Measurements from ENCODE around the gene TXNRD1.
"Not testable (repeated sequence)": the region's sequence is repeated elsewhere in the genome, so short reads cannot be mapped to it uniquely, and the experiment has no call there.

TXNRD1 gene

GRCh38 chr12:104237930-104238329 is 22.4 kb downstream of the TXNRD1 start:
- DNase-seq (ENCODE audit: low spot score), result no peak

DNA sequence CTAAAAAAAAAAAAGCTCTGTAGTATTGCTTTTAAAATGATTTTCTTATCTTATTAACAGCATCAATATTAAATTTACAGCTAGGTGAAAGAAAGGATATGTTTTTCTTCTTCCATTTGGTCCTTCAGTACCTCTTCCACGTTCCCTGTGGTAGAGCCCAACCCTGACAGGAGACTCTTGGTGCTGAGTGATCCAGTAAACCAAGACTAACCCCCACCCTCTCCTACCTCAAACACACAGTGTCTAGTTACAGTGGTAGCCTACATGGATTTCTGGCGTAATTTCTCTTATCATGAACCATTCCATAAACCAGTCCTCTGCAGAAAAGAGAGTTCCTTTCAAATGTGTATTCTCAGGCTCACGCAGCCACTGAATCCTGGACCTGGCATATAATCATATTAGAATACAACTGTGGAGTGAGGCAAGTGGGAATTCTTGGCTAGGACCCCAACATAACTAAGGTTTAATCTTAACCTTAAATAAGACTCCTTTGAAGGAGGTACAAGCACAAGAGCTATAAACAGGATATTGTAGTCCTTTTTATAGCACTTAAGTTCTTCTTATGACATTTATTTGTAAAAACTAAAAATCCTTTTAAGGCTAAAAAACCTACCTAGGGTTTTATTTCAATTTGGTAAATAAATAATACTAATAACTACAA is 27.1 kb downstream of the TXNRD1 start:
- DNase-seq (ENCODE audit: low spot score), result no peak

GRCh38 chr12:104243551-104243950 is 28.0 kb downstream of the TXNRD1 start:
- no peak for DNase-seq (ENCODE audit: low spot score)

- DNase-seq (ENCODE audit: low spot score), result no peak
Measured at GRCh38 chr12:104243971-104244370, 28.4 kb downstream of the TXNRD1 start.

- no peak for DNase-seq (ENCODE audit: low spot score)
Measured at GRCh38 chr12:104247698-104248097, 32.1 kb downstream of the TXNRD1 start.

- no peak for DNase-seq (ENCODE audit: low spot score)
Measured at GRCh38 chr12:104248444-104248843, 32.9 kb downstream of the TXNRD1 start.

- no peak for DNase-seq (ENCODE audit: low spot score)
Measured at GRCh38 chr12:104249017-104249416, 33.4 kb downstream of the TXNRD1 start.

DNA sequence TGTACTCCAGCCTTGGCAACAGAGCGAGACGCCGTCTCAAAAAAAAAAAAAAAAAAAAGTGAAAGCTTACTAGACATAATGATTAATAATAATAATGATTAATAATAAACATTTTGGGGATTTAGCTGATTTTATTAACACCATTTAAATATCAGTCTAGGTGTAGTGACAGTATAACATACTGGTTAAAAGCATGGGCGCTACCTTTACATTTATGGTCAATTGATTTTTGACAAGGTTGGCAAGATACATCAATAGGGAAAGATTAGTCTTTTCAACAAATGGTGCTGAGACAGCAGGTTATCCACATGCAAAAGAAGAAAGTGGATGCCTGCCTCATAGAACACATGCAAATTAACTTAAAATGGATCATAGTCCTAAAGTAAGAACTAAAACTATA is 34.3 kb downstream of the TXNRD1 start:
- DNase-seq (ENCODE audit: low spot score), result no peak

DNA sequence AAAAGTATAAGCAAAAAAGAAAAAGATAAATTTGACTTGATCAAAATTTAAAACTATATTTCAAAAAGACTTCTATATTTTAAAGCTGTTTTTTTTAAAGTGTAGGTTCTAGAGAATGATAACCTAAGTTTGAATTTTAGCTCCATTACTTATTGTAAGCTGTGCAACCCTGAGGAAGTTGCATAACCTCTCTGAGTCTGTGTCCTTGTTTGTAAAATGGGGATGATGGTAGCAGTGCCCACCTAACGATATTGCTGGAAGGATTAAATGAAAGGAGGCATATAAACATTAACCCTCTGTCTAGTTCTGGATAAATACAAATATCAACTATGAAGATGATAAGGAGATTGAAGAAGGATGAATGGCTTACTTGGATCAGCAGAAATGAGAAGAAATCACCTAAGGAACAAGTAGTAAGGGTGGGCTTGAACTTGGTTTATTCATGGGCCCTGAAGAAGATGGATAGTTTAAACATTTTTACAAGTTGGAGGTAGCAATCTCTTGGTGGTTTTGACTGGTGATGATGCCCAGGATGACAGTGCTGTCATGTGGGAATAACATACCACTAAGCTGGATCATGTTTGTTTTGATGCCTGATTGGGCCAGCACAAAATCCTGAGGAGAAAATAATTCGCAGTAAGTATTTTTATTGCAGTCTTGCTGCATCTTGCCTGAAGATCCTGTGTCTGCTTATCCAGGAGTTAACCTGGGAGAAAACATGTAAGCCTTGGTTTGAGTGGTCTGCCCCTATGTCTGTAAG is 35.0 kb downstream of the TXNRD1 start:
- DNase-seq (ENCODE audit: low spot score), result no peak

DNA sequence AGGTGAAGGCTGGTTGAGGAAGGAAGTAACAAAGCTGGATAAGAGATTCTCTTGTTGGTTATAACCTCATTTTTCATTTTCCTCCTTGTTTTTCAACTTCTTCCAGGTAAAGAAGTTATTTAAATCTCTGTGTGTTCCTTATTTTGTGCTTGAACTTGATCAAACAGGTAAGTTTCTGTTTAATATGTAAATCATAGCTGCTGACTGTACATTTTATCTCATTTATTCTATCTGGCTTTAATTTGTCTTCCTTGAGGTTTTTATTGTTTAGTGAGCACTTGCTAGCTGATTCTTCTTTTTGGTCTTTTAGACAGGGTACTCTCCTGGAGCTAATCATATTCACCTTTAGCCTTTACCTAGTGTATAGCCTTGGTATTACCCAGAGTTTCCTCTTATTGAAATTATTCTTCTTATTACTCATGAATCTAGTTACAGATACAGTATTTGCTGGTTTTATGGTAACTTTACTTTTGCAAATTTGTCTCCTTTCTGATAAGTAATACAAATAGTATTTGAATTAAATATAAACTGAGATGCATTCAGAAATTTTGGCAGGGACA is 42.4 kb downstream of the TXNRD1 start:
- DNase-seq (ENCODE audit: low spot score), result no peak

GRCh38 chr12:104258476-104259067 is 43.0 kb downstream of the TXNRD1 start:
- DNase-seq (ENCODE audit: low spot score), result no peak

DNA sequence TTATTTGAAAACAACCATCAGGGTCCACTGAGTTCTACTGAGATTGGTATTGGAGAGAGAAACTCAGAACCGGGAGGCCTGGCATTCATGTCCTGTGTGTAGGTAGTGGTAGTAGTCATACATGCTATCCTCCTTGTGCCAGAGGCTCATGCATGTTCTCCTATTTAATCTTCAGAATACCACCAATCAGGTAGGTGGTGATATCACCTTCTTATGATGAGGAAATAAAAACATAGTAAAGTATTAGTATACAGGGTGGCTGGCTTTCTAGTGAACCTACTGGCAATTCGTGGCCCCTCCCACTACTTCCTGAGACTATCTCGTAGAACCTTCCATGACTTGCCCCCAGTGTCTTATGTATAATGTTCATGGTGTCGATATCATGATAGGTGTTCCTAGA is 47.4 kb downstream of the TXNRD1 start:
- no peak for DNase-seq (ENCODE audit: low spot score)

DNA sequence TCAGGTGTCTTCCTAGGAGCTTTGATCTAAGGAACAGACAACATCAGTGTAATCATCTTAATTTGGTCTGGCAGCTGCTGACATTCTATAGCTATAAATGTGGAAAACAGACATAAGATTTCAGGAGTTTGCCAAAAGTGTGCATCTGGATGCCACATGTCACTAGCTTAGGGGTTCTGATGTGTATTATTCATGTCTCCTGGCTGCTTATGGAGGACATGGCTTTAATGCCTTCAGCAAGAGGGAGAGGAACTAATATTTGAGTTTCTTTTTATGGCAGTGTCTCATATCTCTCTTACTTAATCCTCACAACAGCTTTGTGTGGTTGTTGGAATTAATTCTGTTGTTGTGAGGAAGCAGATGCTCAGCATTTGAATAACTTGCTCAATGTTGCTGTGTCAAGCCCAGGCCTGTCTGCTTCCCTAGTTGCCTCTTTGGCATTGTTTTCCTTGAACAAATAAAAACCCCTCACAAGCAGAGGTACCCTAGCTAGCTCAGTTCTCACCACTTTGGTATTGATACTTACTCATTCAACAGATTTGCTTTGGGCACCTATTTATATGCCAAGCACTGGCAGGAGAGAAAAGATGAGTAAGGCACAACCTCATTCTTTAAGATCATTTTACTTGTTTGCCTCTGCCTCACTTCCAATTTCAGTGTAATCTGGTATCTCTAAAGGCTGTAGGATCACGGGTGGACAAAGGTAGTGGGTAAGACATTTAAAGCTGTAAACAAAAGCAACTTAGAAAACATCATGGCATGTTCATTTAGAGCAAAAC is 48.2 kb downstream of the TXNRD1 start:
- DNase-seq (ENCODE audit: low spot score), result no peak

DNA sequence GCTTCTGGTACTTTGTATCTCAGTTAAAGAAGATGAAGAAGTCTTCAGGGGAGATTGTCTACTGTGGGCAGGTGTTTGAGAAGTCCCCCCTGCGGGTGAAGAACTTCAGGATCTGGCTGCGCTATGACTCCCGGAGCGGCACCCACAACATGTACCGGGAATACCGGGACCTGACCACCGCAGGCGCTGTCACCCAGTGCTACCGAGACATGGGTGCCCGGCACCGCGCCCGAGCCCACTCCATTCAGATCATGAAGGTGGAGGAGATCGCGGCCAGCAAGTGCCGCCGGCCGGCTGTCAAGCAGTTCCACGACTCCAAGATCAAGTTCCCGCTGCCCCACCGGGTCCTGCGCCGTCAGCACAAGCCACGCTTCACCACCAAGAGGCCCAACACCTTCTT is 49.9 kb downstream of the TXNRD1 start:
- DNase-seq (ENCODE audit: low spot score), result not testable (repeated sequence)

DNA sequence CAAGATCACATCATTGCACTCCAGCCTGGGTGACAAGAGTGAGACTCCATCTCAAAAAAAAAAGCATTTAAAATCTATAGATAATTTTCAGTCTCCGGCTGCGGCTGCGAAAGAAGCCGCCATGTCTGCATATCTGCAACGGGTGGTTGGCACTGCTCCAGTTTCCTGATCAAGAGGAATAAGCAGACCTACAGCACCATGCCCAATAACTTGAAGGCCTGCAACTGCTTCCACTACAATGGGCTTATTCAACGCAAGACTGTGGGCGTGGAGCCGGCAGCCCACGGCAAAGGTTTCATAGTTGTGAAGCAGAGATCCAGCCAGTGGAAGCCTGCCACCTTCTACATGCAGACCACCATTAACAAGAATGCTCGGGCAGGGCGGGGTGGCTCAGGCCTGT is 57.4 kb downstream of the TXNRD1 start:
- DNase-seq (ENCODE audit: low spot score), result no peak

DNA sequence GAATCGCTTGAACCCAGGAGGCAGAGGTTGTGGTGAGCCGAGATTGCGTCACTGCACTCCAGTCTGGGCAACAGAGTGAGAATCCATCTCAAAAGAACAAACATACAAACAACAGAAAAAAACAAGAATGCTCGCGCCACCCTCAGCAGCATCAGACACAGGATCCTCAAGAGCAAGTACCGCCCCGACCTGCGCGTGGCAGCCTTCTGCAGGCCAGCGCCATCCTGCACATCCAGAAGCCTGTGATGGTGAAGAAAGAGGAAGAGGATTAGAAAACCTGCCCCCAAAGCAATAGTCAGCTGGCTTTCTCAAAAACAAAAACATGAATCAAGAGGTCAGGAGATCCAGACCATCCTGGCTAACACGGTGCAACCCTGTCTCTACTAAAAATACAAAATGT is 57.9 kb downstream of the TXNRD1 start:
- DNase-seq (ENCODE audit: low spot score), result no peak

DNA sequence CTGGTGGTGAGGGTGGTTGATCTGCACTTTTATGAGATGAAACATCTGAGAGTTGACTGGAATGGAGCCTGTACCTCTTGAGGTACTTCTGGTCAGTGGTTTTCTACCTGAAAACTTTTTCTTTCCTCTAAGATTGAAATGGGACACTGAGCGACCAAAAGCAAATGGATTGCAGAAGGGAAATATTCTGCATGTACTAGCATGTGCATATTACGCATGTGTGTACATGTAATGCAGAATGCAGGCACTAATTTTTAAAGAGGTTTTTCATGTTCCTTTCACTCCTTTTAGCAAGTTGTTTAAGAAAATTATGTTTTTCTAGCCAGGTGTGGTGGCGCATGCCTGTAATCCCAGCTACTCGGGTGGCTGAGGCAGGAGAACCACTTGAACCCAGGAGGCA is 59.2 kb downstream of the TXNRD1 start:
- DNase-seq (ENCODE audit: low spot score), result no peak

GRCh38 chr12:104275689-104276088 is 60.1 kb downstream of the TXNRD1 start:
- no peak for DNase-seq (ENCODE audit: low spot score)

DNA sequence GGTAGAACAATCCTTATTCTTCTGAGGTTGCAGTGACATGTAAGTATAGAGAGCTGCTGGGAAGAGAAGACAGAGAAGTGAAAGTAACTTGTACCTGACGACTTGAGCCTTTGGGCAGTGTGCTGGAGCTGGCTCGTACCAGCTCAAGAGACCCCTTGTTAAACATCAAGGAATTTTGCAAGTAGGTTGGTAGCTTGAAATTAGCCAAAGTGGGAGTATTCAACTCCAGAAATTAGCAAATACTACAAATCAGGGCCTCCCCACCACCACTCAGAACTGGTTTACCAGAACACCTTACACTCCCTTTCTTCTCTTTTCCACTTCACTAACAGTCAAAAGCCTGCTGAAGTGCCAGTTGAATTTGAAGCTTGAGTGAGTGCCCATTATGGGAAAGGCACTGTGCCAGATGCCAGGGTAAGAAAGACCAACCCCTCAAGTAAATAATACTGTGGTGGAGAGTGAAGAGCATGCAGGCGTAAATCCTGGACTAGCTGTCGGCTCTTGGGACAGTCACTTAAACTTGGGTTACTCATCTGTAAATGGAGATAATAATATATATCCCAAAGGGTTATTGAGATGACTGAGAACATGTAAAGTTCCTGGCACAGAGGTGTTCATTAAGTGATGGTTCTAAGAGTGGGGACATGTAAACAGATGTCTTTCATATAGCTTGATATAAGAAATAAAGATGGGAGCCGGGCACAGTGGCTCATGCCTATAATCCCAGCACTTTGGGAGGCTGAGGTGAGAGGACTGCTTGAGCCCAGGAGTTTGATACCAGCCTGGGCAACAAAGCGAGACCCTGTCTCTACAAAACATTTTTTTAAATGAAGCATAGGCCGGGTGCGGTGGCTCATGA is 60.9 kb downstream of the TXNRD1 start:
- no peak for DNase-seq (ENCODE audit: low spot score)

GRCh38 chr12:104279164-104279563 is 63.6 kb downstream of the TXNRD1 start:
- no peak for DNase-seq (ENCODE audit: low spot score)

GRCh38 chr12:104280111-104280510 is 64.5 kb downstream of the TXNRD1 start:
- DNase-seq (ENCODE audit: low spot score), result no peak

Measured in HuH-7 (cell line).